Cerebellar cortex (tissue), 1 donor: Measurements from ENCODE around the gene FOXA2.

Experiments used
- DNase-seq: peaks from one replicate; pipeline ENCODE4 v3.0.0-alpha.2; 2015; ENCODE audit warnings: low spot score

The FOXA2 gene

DNA sequence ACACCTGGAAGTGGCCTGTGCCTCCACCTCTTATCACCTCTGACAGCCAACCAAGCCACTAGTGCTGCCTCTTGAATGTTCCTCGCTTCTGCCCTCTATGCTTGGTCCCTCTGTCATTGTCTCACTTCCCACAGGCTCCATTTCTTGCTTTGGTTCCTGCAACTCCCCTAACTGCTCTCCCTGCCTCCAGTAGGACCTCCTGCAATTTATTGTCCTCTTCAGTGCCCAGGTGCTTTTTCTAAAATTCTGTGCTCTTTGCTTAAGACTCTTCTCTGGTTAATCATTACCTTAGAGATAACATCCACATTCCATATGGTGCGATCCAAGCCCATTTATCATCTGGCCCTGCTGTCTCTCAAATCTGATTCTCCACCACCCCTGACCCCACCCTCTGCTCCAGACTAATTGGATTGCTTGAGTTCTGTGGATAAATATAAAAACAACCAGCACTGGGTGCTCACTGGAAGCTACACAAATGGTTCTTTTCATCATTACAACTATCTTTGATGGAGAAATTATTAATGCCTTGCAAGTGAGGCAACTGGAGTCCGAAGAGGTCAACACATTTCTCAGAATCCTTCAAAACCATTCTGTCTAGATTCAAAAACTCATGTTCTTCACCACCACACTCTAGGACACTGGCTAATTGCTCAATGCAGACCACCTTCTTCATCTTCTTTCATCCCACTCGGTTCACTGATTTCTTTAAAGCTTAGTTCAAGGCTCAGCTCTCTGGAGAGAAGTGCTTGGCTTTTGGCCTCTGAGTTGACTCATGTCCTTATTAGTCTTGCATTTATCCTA lies 47.2 kb downstream of the FOXA2 start:
- no peak for DNase-seq

GRCh38 chr20:22536141-22536828 lies 48.1 kb downstream of the FOXA2 start:
- no peak for DNase-seq

GRCh38 chr20:22535483-22535882 lies 48.9 kb downstream of the FOXA2 start:
- DNase-seq = no peak

GRCh38 chr20:22533823-22534751 lies 50.3 kb downstream of the FOXA2 start:
- DNase-seq = no peak

GRCh38 chr20:22532598-22532997 lies 51.8 kb downstream of the FOXA2 start:
- no peak for DNase-seq

DNA sequence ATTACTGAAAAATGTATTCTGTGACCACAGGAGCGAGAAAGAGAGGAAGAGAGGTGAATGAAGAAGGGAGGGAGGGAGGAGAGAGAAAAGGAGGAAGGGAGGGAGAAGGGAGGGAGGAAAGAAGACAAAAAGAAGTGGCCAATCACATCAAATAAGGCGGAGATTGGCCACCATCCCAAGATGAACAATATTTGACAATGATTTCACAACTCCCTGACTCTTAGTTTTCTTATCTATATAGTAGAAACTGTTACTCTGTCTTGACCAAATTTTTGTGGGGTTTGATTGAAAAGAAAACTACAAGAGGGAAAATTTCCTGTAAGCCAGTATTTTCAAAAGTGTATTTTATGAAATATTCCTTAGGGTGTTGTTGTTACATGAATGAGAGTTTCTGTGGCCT lies 52.6 kb downstream of the FOXA2 start:
- DNase-seq = no peak

- no peak for DNase-seq
Observed at GRCh38 chr20:22531056-22531615, 53.2 kb downstream of the FOXA2 start.
